ENCODE data around the gene POLD3. TPM values are rescaled to one million over a fixed set of nuclear protein-coding genes. Genes with fewer than 3 reads are reported as not detected.
"Not testable (repeated sequence)": the region's sequence is repeated elsewhere in the genome, so short reads cannot be mapped to it uniquely, and the experiment has no call there.

Gene POLD3
- total RNA-seq, 4 donors from 2014 or later = 9.7 to 17.5 (median 12.1) TPM

GRCh38 chr11:74650498-74650897 is 58.1 kb downstream of the POLD3 start:
- DNase-seq (ENCODE audit: low spot score) = no peak
- peak; percentile 57 for ATAC-seq (ENCODE audit: low FRiP score)
- TF ChIP-seq, protein P1, sequence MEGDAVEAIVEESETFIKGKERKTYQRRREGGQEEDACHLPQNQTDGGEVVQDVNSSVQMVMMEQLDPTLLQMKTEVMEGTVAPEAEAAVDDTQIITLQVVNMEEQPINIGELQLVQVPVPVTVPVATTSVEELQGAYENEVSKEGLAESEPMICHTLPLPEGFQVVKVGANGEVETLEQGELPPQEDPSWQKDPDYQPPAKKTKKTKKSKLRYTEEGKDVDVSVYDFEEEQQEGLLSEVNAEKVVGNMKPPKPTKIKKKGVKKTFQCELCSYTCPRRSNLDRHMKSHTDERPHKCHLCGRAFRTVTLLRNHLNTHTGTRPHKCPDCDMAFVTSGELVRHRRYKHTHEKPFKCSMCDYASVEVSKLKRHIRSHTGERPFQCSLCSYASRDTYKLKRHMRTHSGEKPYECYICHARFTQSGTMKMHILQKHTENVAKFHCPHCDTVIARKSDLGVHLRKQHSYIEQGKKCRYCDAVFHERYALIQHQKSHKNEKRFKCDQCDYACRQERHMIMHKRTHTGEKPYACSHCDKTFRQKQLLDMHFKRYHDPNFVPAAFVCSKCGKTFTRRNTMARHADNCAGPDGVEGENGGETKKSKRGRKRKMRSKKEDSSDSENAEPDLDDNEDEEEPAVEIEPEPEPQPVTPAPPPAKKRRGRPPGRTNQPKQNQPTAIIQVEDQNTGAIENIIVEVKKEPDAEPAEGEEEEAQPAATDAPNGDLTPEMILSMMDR (IDR thresholded peaks at IDR 0.05) = no peak

DNA sequence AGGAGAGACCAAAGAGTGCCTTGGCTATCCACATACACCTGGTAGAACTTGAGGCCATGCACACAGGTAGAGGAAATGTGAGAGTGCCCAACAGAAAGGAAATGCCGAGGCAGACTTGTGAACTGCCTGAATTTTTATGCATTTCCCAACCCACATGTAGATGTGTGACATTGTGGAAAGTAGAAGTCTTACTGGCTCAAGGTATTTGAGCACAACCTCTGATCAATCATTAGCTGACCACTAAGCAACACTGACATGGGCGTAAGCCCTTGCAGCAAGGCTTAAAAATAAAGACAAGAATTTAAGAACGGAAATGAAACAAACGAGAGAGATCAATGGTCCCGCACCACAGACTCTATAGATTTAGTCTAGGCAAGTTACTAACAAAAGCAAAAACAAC is 62.6 kb downstream of the POLD3 start:
- DNase-seq (ENCODE audit: low spot score) (no peak), ATAC-seq (ENCODE audit: low FRiP score) (no peak)
- TF ChIP-seq, protein P1 (IDR thresholded peaks at IDR 0.05) = no peak

GRCh38 chr11:74659124-74659523 is 66.7 kb downstream of the POLD3 start:
- not testable (repeated sequence) for ATAC-seq (ENCODE audit: low FRiP score); DNase-seq (ENCODE audit: low spot score)

DNA sequence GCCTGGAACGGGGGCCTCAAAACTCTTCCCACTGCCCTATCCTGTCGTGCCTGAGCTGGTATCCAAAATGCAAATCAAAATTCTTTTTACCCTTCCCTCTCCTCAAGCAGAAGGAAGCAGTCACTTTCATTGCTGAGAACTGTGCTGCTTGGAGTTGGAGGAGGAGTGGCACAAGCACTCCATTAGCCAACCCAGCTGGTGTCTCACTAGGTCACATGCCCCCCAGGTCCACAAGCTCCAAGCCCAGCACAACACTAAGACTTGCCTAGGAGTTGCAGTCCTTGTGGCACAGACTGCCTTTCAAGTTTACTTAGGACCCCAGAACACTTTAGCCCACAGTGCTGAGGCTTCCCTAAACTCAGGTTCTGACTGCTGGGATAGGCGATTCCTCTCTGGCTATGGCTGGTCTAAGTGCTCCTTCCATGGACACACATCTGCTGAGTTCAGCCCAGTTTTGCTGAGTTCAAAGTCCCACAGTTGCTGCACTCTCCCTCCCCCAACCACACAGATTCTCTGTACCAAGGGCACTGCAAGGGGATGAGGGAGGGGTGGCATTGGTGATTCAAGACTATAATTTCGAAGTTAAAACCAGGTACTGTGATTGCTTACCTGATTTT is 70.2 kb downstream of the POLD3 start:
- TF ChIP-seq, protein P1 (IDR thresholded peaks at IDR 0.05) = no peak
- ATAC-seq (ENCODE audit: low FRiP score) = no peak

GRCh38 chr11:74663315-74663714 is 70.9 kb downstream of the POLD3 start:
- DNase-seq (ENCODE audit: low spot score) (no peak), ATAC-seq (ENCODE audit: low FRiP score) (no peak)
- TF ChIP-seq, protein P1 (IDR thresholded peaks at IDR 0.05) = no peak

More for the DNA sequence above, 70.2 kb downstream of the POLD3 start:
- DNase-seq (ENCODE audit: low spot score) = no peak

DNA sequence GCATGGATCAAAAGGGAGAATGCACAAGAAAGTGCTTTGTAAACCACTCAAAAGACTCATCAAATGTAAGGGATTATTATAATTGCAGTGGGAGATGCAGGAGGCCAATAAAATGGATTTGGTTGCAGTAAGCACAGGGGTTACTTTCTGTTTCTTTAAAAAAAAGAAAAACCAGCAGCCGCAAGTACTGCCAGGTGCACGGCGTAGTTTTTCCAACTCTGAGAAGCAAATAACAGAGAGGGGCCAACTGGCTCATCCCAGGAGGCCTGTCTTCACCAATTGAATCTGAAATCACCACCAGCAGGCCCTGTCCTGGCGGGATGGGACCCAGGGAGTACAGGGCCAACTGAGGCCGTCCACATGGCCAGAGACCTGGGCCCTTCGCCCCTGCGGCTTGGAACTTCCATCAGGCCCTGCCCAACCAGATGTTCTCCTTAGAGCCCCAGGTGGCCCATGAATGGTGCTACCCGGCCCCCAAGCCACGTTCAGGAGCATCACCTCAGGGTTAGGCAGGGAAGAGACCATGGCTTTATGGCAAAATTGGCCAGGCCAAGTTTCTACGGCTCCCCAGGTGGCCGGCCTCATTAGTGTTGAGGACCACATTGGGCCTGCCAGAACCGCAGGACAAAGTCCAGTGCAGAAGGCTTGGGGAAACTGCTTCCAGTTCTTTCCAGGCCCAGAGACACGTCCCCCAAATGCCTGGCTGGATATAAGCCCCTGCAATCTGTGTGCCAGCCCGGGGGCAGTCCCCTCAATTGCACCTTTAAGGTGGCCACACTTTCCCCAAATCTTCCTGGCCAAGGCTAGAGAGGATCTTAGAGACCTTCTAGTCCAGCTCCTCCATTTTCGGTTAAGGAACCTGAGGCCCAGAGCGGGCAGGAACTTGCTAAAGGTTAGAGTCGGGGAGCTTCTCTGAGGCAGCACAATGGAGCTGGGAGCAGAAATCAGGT is 77.1 kb downstream of the POLD3 start:
- ATAC-seq (ENCODE audit: low FRiP score) (no peak), DNase-seq (ENCODE audit: low spot score) (no peak)
- TF ChIP-seq, protein P1 (IDR thresholded peaks at IDR 0.05) = no peak

- TF ChIP-seq, protein P1 (IDR thresholded peaks at IDR 0.05) = no peak
- ATAC-seq (ENCODE audit: low FRiP score) (no peak), DNase-seq (ENCODE audit: low spot score) (no peak)
These were observed 77.8 kb downstream of the POLD3 start for GRCh38 chr11:74670171-74670570.

Data from omental fat pad (tissue), 4 donors.